Measurements from ENCODE around the gene NCCRP1. TPM values are rescaled to one million over a fixed set of nuclear protein-coding genes. Genes with fewer than 3 reads are reported as not detected.
A peak's percentile ranks its signal among the peaks of the same experiment; 100 is the strongest.
"Not testable (repeated sequence)": the region's sequence is repeated elsewhere in the genome, so short reads cannot be mapped to it uniquely, and the experiment has no call there.

The NCCRP1 gene
- total RNA-seq, 4 donors from 2014 or later, result not detected

- H3K4me1 ChIP-seq, result no peaks in the 10 kb centered on the region
- intact Hi-C loops (cut with DNase I; ENCODE audit: low total_unique reads), result no loop called here
- no peaks in the 10 kb centered on the region for H3K27me3 ChIP-seq
- TF ChIP-seq POLR2A (IDR thresholded peaks at IDR 0.05) (no peak), CTCF (IDR thresholded peaks at IDR 0.05) (peak in 3 of 4 experiments; percentile 8 to 24 (median 9))
- H3K9me3 ChIP-seq, result no peaks in the 10 kb centered on the region
- no peaks in the 10 kb centered on the region for H3K36me3 ChIP-seq
- no peak for DNase-seq
- no peak overlapping the region for H3K27ac ChIP-seq
- no peak overlapping the region for H3K4me3 ChIP-seq
Measured at GRCh38 chr19:39212375-39212742, 15.6 kb downstream of the NCCRP1 start.

GRCh38 chr19:39215323-39215722 lies 18.6 kb downstream of the NCCRP1 start:
- DNase-seq; intact Hi-C loops (cut with DNase I; ENCODE audit: low total_unique reads); H3K4me3 ChIP-seq; H3K27me3 ChIP-seq; H3K36me3 ChIP-seq; H3K4me1 ChIP-seq; H3K27ac ChIP-seq; H3K9me3 ChIP-seq: not testable (repeated sequence)

GRCh38 chr19:39217094-39217493 lies 20.3 kb downstream of the NCCRP1 start:
- Histone ChIP-seq H3K27ac (no peak overlapping the region), H3K27me3 (no peaks in the 10 kb centered on the region), H3K9me3 (no peaks in the 10 kb centered on the region), H3K36me3 (no peaks in the 10 kb centered on the region), H3K4me1 (no peaks in the 10 kb centered on the region), H3K4me3 (no peak overlapping the region)
- no peak for TF ChIP-seq CTCF (IDR thresholded peaks at IDR 0.05)
- no peak for TF ChIP-seq POLR2A (IDR thresholded peaks at IDR 0.05)
- intact Hi-C loops (cut with DNase I; ENCODE audit: low total_unique reads), result no loop called here
- no peak for DNase-seq

- H3K4me1 ChIP-seq, result no peaks in the 10 kb centered on the region
- H3K4me3 ChIP-seq, result no peak overlapping the region
- DNase-seq, result no peak
- no peak overlapping the region for H3K27ac ChIP-seq
- H3K27me3 ChIP-seq, result no peaks in the 10 kb centered on the region
- no peaks in the 10 kb centered on the region for H3K36me3 ChIP-seq
- TF ChIP-seq POLR2A (IDR thresholded peaks at IDR 0.05) (no peak), CTCF (IDR thresholded peaks at IDR 0.05) (no peak)
- H3K9me3 ChIP-seq, result no peaks in the 10 kb centered on the region
- intact Hi-C loops (cut with DNase I; ENCODE audit: low total_unique reads), result no loop called here
Measured at GRCh38 chr19:39218230-39219007, 21.7 kb downstream of the NCCRP1 start.

DNA sequence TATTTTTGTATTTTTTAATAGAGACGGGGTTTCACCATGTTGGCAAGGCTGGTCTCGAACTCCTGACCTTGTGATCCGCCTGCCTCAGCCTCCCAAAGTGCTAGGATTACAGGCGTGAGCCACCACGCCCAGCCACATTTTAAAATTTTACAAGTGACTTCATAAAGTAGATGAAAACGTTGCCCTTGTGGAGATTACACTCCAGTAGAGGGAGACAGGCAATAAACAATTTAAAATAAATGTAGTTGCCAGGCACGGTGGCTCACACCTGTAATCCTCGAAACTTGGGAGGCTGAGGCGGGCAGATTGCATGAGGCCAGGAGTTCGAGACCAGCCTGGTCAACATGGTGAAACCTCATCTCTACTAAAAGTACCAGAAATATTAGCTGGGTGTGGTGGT lies 22.3 kb downstream of the NCCRP1 start:
- H3K4me1 ChIP-seq; H3K27ac ChIP-seq; DNase-seq; H3K4me3 ChIP-seq; H3K36me3 ChIP-seq; H3K27me3 ChIP-seq; H3K9me3 ChIP-seq; intact Hi-C loops (cut with DNase I; ENCODE audit: low total_unique reads): not testable (repeated sequence)

- Histone ChIP-seq H3K27me3 (no peaks in the 10 kb centered on the region), H3K9me3 (no peaks in the 10 kb centered on the region), H3K36me3 (no peaks in the 10 kb centered on the region), H3K27ac (no peak overlapping the region), H3K4me1 (no peaks in the 10 kb centered on the region), H3K4me3 (no peak overlapping the region)
- TF ChIP-seq CTCF (IDR thresholded peaks at IDR 0.05), result no peak
- no peak for TF ChIP-seq POLR2A (IDR thresholded peaks at IDR 0.05)
- intact Hi-C loops (cut with DNase I; ENCODE audit: low total_unique reads), result no loop called here
- no peak for DNase-seq
Measured at GRCh38 chr19:39223703-39224279, 27.0 kb downstream of the NCCRP1 start.
